Renal cortical epithelial cell (primary cell): ENCODE data around the gene FAM89B. TPM values are rescaled to one million over a fixed set of nuclear protein-coding genes. Genes with fewer than 3 reads are reported as not detected.

Experiments
- DNase-seq: peaks from one replicate; pipeline ENCODE4 v3.0.0-alpha.2; 2011; ENCODE audit warnings: low read depth
- total RNA-seq: library from RNA; depleted of rRNA; stranded (reverse); fragments of >200 nt; gene quantifications from 2 replicates; pipeline ENCODE4 v1.2.3, GENCODE V29; 2014

The FAM89B gene
- total RNA-seq, 1 donor from 2014 or later, result 14.8 TPM

DNA sequence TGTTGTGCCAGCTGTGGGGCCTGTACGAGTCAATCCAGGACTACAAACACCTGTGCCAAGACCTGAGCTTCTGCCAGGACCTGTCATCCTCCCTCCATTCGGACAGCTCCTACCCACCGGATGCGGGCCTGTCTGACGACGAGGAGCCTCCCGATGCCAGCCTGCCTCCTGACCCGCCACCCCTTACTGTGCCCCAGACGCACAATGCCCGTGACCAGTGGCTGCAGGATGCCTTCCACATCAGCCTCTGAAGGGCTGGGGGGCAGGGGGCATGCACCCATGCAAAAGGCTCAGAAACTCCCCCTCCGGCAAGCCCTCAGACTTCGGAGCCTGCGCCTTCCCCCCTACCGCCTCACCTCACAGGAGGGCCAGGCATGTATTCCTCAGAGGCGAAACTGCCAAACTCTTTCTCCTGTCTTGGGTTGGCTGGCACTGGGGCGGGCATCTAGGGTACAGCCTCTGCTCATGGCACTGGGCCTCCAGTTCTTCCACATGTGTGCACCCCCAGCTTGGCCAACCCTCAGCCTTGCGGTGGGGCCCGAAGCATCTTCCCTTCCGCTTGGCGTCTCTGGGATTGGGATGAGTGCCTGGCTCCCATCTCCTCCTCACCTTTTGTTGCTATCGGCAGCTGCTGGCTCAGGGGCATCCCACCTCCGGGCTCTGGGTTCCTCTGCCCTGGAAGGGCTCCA is 1.2 kb downstream of the FAM89B start:
- DNase-seq, result no peak

DNA sequence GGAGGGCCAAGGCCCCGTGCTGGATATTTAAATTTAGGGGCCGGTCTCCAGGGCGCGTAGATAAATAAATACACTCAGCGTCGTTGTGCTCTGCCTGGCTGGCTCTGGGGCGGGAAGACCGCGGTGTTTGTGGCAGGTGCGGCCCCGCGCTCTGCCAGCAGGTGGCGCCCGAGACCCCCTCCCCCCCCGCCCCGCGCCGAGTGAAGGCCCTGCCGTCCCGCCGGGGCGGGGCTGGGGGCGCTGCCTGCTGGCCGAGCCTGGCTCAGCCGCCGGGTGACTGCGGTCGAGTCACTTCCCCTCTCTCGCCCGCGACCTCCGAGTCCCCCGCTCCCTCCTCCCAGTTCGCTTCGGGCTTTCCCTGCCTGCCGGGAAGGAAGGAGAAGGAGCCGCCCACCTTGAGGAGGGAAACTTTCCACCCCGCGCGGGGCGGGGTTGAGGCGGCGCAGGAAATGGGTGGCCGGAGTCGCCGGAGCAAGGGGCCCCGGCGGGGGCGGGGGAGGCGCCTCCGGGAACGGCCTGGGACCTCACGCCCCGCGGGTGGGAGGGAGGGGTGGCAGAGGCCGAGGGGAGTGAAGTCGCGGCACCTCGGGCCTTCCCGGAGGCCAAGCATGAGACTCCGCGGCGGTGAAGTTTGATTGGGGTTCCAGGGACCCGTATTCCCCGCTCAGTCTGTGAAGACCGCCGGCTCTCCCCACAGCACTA is 1.9 kb downstream of the FAM89B start:
- DNase-seq, result peak; percentile 85

DNA sequence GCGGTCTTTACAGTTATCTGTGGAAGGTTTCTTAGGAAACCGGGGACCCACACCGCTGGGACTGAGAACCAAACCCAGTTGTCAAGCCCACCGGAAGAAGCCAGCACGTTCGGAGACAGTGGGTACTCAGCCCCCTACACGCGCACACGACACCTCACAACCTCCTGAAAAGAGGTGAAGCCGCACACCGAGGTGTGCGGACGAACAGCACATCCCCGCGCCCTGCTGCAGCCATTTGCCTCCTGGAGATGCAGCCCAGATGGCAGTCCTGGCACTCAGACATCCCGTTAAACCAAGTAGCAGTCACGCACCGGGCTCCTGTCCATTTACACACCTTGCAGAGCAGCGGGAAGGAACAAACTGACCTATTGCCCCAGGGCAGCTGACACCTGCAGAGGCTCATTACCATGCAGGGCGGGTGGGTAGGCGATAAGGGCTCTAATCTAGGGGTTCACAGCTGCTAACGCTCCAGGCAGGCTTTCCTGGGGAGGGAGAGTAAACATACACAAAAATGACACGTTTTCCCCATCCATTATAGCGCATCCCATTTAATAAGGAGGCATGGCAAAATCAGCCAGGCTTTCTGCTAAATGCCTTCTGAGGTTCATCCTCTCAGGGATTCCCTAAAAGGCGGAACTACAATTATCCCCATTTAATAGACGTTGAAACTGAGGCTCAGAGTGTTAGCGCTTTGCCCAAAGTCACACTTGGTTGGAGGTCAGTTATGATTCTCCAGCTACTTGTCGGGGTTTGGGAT is 2.7 kb downstream of the FAM89B start:
- DNase-seq, result peak; percentile 26

DNA sequence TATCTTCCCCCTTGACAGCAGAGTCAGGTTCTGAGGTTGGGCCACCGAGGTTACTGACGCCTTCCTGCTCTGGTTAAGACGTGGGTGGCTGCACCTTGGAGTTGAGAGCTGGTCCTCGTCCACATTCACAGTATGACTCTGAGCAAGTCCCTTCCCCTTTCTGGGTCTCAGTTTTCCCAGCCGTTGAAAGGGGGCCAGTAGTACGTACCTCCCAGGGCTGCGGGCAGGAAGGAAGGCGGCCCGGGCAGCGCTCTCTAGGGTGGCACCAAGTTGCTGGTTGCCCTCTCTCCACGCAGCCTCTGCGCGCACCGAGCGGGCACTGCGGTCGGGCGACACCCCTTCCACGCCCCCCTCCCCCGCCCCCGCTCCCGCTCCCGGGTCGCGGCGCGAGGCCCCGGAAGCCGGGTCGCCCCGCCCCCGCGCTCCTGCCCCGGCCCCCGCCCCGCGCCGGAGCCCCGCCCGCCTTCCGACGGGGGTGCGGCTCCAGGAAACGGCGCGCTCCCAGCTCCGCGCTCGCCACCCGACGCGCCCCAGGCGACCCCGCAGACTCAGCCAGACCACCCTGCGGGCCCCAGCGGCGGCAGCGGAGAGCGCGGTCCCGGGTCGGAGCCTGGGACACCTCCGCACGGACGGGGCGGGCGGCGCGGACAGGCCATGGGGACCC is 3.4 kb downstream of the FAM89B start, which contains the start of gene EHBP1L1:
Gene EHBP1L1, plus strand, starts transcription at position 486 of the 664 bp plus-strand sequence. CDS start 250 bp downstream, outside the sequence.
- peak; percentile 57 for DNase-seq

DNA sequence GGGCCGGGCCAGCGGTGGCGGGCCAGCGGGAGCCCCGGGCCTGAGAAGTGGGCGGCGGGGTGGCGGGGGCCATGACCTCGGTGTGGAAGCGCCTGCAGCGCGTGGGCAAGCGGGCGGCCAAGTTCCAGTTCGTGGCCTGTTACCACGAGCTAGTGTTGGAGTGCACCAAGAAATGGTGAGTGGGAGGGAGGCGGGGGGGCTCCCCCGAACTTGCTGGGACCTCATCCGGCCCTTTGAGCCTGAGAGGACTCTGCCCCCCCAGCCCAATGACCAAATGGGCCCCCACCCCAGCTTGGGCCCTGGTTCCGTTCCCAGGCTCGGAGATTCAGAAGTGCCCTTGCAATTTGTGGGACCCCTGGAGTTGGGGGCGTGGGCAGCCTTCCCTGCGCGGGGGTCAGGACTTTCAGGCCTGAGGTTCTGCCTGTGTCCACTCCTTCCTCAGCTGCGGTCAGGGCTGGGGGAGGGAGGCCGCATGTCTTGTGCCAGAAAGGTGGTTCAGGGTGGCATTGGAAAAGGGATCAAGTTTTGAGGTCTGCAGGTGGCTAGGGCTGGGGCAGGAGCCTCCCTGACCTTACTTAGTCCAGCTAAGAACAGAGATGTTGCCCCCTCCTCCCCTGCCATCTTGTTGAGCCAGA is 4.0 kb downstream of the FAM89B start:
- no peak for DNase-seq

DNA sequence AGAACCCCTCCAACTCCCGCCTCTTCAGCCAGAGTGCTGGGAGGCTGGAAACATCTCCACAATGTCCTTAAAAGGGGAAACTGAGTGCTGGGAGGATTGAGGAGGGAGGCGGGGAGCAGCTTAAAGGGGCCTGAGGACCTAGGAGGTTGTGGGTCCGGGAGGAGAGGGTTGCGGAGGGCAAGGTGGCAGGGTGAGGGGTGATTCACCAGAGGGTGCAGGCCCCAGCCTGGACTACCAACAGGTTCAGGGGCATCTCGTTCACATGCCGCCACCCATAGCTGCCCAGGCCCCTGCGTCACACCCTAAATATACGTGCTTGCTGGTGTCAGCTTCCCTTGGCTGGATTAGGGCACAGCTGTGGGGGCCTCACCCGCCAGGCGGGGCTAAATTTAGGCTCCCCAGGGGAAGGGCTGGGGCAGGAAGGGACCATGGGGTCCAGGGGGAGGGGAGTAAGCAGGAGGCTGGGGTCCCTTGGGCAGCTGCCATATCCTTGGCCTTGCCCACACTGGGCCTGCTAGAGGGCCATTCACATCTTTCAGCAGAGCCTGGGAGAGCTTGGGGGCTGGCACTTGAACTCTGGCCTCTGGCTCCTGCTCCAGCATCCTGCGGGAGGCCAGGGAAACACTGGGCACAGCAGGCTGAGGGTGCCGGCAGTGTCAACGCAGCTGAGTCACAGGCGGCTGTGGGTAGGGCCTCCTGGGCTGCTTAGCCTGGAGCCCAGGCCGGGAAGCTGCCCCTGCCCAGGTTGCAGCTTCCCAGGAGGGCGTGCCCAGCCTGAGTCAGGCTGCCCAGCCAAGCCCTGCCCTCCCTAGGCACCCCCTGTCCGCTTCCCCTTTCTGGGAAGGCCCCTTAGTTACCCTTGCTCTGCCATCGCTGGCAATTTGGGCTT is 4.8 kb downstream of the FAM89B start:
- peak; percentile 76 for DNase-seq

DNA sequence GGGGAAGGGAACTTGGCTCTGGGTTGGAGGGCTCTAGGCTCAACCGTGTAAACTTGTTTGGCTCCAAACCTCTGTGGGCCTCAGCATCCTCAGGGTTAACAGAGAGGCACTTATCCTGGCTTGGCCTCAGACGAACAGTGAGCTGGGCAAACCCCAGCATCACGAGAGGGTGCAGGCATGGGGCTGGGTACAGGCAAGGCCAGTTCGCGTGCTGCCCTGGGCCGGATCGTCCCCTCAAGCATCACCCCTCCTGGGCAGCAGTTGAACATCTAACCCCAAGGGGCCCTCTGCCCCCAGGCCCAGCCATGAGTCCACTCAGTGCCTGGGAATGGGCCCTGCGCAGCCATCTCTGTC is 5.4 kb downstream of the FAM89B start:
- DNase-seq, result no peak

DNA sequence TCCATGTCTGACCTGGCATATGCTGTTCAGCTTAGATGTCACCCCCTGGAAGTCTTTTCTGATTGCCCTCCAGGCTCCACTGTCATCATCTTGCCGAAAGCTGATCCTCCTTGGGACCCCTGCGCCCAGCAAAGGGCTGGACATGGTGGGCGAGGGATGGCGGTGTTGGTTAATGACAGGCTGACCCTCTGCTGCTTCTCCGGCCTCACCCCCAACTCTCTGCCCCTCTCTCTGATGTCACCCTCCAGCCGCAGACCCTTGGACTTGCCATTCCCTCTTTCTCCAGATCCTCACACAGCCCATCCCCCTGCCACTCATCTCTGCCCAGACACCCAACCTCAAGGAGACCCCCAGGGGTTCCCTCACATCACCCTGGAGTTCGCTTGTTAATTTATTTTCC is 5.8 kb downstream of the FAM89B start:
- no peak for DNase-seq

DNA sequence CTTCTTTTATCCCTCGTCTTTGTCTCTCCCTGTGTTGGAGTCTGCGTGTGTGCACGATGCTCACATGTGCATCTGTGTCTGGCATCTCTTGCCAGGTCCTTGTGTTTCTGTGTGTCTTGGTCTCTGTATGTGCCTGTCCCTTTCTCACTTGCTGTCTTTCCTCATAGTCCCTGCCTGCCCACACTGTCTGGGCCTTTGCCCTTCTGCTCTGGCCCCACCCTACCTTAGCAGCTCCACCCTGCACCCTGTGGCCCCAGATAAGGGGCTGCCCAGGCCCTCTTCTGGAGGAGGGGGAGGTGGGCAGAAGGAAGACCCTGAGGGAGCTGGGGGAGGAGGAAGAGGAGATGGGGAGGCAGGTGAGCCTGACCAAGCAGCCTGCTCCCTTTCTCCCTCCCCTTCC is 6.3 kb downstream of the FAM89B start:
- DNase-seq, result no peak

DNA sequence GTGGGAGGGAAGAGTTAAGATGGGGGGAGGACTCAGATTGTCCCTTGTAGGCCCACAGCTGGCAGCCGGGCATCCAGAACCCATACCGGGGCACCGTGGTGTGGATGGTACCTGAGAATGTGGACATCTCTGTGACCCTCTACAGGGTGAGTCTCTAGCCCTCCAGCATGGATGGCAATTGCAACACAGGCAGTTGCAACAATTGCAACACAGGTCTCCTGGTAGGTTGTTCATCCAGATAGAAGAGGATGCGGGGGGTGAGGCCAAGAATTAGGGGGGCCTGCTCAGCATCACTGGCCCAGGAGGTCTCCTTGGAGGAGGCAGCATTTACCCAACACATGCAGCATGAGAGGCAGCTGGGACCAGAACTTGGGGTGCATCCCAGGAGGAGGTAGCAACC is 7.0 kb downstream of the FAM89B start:
- DNase-seq, result no peak

DNA sequence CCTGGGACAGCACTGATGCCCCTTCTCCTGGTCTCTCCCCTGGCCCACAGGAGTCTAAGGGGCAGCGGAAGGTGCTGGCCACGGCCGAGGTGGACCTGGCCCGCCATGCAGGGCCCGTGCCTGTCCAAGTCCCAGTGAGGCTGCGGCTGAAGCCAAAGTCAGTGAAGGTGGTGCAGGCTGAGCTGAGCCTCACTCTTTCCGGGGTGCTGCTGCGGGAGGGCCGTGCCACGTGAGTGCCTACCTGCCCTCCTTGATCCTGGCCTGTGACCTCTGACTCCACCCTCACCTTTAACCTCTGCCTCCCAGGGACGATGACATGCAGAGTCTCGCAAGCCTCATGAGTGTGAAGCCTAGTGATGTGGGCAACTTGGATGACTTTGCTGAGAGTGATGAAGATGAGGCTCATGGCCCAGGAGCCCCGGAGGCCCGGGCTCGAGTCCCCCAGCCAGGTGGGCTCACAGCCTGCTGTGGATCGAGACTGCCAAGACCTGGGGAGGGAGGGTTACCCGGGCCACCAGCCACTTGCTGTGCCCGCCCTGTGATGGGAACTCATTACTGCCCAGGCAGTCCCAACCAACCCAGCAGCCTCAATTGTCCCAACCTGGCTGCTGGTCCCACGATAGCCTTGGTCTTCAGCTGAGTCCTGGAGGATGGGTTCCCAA is 7.8 kb downstream of the FAM89B start:
- DNase-seq, result no peak

DNA sequence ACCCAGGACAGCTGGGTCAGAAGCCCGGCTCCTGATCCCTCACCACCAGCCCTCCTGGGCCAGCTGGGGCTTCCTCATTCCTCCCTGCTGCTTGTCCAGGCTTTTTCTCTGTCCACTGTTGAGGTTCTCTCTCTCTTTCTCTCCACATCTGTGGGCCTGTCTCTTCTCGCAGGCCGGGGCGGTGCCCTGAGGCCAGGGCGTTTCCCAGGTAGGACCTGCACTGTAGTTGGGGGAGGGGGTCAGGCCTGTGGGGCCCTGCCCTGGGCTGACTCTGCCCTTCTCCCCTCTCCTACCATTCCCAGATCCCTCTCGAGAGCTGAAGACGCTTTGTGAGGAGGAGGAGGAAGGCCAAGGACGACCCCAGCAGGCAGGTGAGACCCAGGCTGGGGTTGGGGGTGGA is 8.4 kb downstream of the FAM89B start:
- DNase-seq, result no peak

DNA sequence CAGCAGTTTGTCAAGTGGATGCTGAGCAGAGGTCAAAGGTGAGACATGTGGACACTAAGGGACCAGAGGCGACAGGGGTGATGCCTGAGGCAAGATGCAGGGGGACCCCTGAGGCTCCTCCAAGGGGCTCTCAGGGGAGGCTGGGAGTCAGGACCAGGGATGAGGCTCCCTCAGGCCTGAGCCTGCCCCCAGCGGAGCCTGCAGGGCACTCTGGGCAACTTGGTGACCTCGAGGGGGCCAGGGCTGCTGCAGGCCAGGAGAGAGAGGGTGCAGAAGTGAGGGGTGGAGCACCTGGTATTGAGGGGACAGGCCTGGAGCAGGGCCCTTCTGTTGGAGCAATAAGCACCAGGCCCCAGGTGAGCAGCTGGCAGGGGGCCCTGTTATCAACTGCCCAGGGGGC is 9.6 kb downstream of the FAM89B start:
- DNase-seq, result no peak

DNA sequence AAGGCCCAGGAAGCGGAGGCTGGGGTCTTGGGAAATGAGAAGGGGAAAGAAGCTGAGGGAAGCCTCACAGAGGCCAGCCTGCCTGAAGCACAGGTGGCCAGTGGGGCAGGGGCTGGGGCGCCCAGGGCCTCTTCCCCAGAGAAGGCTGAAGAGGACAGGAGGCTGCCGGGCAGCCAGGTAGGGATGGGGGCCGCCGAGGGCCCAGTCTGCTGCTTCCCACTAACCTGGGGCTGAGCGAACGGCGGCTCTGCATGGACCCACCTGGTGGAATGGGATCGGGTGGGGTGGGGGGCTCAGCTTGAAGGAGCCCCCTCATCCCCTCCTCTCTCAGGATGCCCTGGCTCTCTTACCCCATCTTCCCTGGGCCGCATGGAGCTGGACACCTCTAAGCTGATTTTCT is 11.3 kb downstream of the FAM89B start:
- DNase-seq, result no peak

DNA sequence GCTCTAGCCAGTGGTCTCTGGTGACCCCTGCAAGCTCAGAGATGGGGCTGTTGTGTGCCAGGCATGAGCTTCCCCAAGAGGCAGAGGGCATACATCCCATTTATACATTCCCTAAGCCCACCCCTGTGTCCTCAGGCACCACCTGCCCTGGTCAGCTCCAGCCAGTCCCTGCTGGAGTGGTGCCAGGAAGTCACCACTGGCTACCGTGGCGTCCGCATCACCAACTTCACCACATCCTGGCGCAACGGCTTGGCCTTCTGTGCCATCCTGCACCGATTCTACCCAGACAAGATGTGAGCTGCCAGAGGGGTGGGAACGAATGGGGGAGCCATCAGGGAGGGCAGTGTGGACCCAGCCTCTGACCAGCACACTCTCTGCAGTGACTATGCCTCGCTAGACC is 11.8 kb downstream of the FAM89B start:
- no peak for DNase-seq

DNA sequence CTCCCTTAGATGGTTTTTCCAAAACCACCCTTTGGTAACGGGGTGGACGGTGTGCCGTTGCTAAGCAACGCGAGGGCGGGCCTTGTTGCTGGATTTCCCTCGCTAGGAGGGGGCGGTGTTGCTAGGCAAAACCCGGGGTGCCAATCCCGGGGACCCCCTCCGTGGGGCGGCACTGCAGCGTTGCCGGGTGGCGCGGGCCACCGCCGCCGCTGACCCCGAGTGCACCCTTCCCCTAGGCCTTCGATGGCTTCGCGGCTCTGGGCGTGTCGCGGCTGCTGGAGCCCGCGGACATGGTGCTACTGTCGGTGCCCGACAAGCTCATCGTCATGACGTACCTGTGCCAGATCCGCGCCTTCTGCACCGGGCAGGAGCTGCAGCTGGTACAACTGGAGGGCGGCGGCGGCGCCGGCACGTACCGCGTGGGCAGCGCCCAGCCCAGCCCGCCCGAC is 12.4 kb downstream of the FAM89B start:
- DNase-seq, result no peak

DNA sequence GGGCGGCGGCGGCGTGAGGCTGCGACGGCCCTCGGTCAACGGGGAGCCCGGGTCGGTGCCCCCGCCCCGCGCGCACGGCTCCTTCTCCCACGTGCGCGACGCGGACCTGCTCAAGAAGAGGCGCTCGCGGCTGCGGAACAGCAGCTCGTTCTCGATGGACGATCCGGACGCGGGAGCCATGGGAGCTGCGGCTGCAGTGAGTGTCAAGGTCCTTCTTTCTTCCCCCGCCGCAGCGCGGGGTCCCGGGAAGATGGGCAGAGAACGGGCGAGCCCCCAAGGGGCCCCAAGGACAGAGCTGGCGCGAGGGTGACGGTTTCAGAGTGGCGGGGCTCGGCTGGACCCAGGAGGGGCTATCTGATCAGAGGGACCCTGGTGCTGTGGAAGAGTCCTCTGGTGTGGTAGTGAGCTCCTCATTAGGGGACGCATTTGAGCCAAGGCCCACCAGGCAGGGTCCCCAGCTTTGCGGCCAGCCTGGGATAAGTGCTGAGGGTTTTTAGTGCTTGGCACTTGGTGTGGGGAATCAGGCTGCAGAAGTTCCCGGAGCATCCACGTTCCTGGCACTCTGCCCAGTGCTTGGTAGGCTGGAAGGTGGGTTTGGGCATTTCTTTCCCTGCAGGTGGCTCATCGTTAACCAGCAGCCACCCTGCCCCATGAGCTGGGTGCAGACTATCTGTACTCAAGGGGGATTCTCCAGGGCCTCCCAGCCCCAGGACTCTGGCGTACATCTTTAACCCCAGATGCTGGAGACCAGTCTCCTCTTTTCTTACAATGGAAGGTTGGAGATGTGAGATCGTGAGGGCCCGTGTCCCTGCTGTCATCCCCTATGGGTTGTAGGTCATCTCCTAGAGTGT is 13.3 kb downstream of the FAM89B start:
- no peak for DNase-seq

DNA sequence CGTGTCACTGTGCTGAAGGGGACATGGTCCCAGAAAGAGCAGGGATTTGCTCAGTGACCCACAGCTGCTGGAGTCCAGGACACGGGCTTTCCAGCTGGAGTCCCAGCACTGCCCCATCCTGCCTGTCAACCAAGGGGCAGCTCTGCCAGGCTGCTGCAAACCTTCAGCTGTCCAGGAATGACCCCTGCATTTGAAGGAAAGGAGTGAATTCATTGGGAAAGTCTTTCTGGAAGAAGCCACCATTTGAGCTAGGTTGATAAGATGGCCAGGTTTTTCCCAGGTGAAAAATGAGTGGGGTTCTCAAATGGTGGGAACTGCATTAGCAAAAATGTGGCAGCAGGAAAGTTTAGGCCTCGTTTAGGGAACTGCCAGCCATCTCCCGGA is 13.9 kb downstream of the FAM89B start:
- DNase-seq, result no peak

DNA sequence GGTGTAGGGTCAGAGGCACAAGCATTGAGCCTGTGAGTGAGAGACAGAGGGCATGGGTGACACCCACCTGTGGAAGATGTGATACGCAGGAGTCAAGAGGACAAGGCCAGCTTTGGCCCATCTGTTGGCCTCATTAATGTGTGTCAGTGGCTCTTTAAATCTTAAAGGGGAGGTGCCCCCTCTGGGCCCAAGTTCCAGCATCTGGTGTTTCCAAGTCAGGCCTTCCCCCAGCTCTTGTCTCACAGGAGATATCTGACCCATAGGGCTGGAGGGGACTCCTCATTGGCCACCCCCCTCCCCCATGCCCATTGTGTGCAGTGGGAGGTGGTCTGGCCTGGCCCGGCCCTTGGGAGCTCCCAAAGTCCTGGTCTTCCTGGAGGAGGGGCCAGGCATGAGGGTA is 14.3 kb downstream of the FAM89B start:
- DNase-seq, result no peak
